SU-DHL-6 (cell line): ENCODE measurements around the gene INTS1.

Experiments
- EZH2phosphoT487 ChIP-seq: fragments of 200-600 bp; sonication (generic), shearing (Covaris generic); conservative IDR thresholded peaks from 2 replicates; pipeline ENCODE4 v1.6.1; 2018; ENCODE audit warnings: mild to moderate bottlenecking, antibody characterized with exemption, low read length, moderate library complexity, mixed read lengths
- TF ChIP-seq, protein P1 (sequence below): fragments of 200-600 bp; sonication (generic); IDR thresholded peaks from one replicate; pipeline ENCODE4 v1.5.1; 2017; ENCODE audit warnings: antibody characterized with exemption, mild to moderate bottlenecking, low read length, moderate library complexity; ENCODE audit not compliant: insufficient read depth, poor library complexity, severe bottlenecking

GRCh38 chr7:1538544-1539180 lies 34.5 kb upstream of the INTS1 start:
- TF ChIP-seq, protein P1, sequence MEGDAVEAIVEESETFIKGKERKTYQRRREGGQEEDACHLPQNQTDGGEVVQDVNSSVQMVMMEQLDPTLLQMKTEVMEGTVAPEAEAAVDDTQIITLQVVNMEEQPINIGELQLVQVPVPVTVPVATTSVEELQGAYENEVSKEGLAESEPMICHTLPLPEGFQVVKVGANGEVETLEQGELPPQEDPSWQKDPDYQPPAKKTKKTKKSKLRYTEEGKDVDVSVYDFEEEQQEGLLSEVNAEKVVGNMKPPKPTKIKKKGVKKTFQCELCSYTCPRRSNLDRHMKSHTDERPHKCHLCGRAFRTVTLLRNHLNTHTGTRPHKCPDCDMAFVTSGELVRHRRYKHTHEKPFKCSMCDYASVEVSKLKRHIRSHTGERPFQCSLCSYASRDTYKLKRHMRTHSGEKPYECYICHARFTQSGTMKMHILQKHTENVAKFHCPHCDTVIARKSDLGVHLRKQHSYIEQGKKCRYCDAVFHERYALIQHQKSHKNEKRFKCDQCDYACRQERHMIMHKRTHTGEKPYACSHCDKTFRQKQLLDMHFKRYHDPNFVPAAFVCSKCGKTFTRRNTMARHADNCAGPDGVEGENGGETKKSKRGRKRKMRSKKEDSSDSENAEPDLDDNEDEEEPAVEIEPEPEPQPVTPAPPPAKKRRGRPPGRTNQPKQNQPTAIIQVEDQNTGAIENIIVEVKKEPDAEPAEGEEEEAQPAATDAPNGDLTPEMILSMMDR = no peak
- TF ChIP-seq EZH2phosphoT487 = no peak
